Muscle of back (tissue), 11 donors: ENCODE results near the gene PNMA8B. TPM values are rescaled to one million over a fixed set of nuclear protein-coding genes. Genes with fewer than 3 reads are reported as not detected.
"Not testable (repeated sequence)": the region's sequence is repeated elsewhere in the genome, so short reads cannot be mapped to it uniquely, and the experiment has no call there.

ENCODE experiments used
- DNase-seq, 3 donors: peaks; one replicate each; pipeline versions ENCODE4 v3.0.0 to v3.0.0-alpha.2; 2013
- polyA plus RNA-seq, 10 donors: library from polyadenylated mRNA; unstranded; fragments of 120-200 nt; gene quantifications; one replicate each; pipeline ENCODE4 v1.2.1, GENCODE V29; 2013; ENCODE audit not compliant: insufficient read length in 10 of 10

Gene PNMA8B
- polyA plus RNA-seq, 10 donors: 2.0 to 4.9 (median 3.1) TPM

- DNase-seq: no peak
Measured at GRCh38 chr19:46515290-46515609, 19.6 kb upstream of the PNMA8B start.

GRCh38 chr19:46514589-46515289, 19.1 kb upstream of the PNMA8B start:
- DNase-seq: no peak

GRCh38 chr19:46513461-46514236, 18.0 kb upstream of the PNMA8B start:
- peak; percentile 69 to 90 (median 86) for DNase-seq

- DNase-seq: no peak
Measured at GRCh38 chr19:46511237-46511636, 15.6 kb upstream of the PNMA8B start.

GRCh38 chr19:46508206-46508605, 12.5 kb upstream of the PNMA8B start:
- peak in 1 of 3 donors; percentile 49 for DNase-seq

- no peak for DNase-seq
Measured at GRCh38 chr19:46503848-46504453, 8.3 kb upstream of the PNMA8B start.

GRCh38 chr19:46502891-46503290, 7.2 kb upstream of the PNMA8B start:
- DNase-seq: no peak

- no peak for DNase-seq
Measured at GRCh38 chr19:46499692-46500091, 4.0 kb upstream of the PNMA8B start.

- no peak for DNase-seq
Measured at GRCh38 chr19:46497773-46498172, 2.1 kb upstream of the PNMA8B start.

- not testable (repeated sequence) for DNase-seq
Measured at GRCh38 chr19:46496886-46497285, 1.2 kb upstream of the PNMA8B start.

GRCh38 chr19:46496304-46496703, 637 bp upstream of the PNMA8B start:
- no peak for DNase-seq

GRCh38 chr19:46494941-46495785, 504 bp downstream of the PNMA8B start:
- DNase-seq: no peak

- peak in 1 of 3 donors; percentile 61 for DNase-seq
Measured at GRCh38 chr19:46494146-46494940, 1.3 kb downstream of the PNMA8B start.

GRCh38 chr19:46493236-46494145, 2.2 kb downstream of the PNMA8B start:
- peak in 1 of 3 donors; percentile 76 for DNase-seq

- peak in 1 of 3 donors; percentile 71 for DNase-seq
Measured at GRCh38 chr19:46492841-46493235, 2.8 kb downstream of the PNMA8B start.

- no peak for DNase-seq
Measured at GRCh38 chr19:46491975-46492682, 3.5 kb downstream of the PNMA8B start.

GRCh38 chr19:46490774-46491173, 4.9 kb downstream of the PNMA8B start:
- no peak for DNase-seq

- peak in 1 of 3 donors; percentile 76 for DNase-seq
Measured at GRCh38 chr19:46489445-46490272, 6.0 kb downstream of the PNMA8B start.
